Eye (tissue), 1 donor: ENCODE results near the gene RBM38.
A peak's percentile ranks its signal among the peaks of the same experiment; 100 is the strongest.

Source experiments
- DNase-seq: peaks from one replicate; pipeline ENCODE4 v3.0.0-alpha.2; 2015

Gene RBM38

GRCh38 chr20:57374931-57375651 lies 16.1 kb upstream of the RBM38 start:
- no peak for DNase-seq

GRCh38 chr20:57375652-57376230 lies 15.5 kb upstream of the RBM38 start:
- no peak for DNase-seq

GRCh38 chr20:57377350-57377749 lies 13.8 kb upstream of the RBM38 start:
- DNase-seq: no peak

- DNase-seq: no peak
These were observed 13.1 kb upstream of the RBM38 start for GRCh38 chr20:57378107-57378506.

- DNase-seq: no peak
These were observed 12.4 kb upstream of the RBM38 start for GRCh38 chr20:57378646-57379262.

GRCh38 chr20:57379263-57379647 lies 11.9 kb upstream of the RBM38 start:
- no peak for DNase-seq

- DNase-seq: no peak
These were observed 11.0 kb upstream of the RBM38 start for GRCh38 chr20:57380081-57380750.

GRCh38 chr20:57381596-57382503 lies 9.3 kb upstream of the RBM38 start:
- peak; percentile 92 for DNase-seq

- DNase-seq: no peak
These were observed 8.7 kb upstream of the RBM38 start for GRCh38 chr20:57382516-57382915.

- DNase-seq: no peak
These were observed 7.5 kb upstream of the RBM38 start for GRCh38 chr20:57383447-57384347.

- DNase-seq: no peak
These were observed 6.7 kb upstream of the RBM38 start for GRCh38 chr20:57384486-57384885.

GRCh38 chr20:57384953-57385761 lies 6.0 kb upstream of the RBM38 start:
- no peak for DNase-seq

GRCh38 chr20:57385940-57386339 lies 5.3 kb upstream of the RBM38 start:
- DNase-seq: no peak

- DNase-seq: no peak
These were observed 4.4 kb upstream of the RBM38 start for GRCh38 chr20:57386762-57387161.

- no peak for DNase-seq
These were observed 3.7 kb upstream of the RBM38 start for GRCh38 chr20:57387463-57387862.

- DNase-seq: no peak
These were observed 3.2 kb upstream of the RBM38 start for GRCh38 chr20:57387945-57388371.

GRCh38 chr20:57388953-57389694 lies 2.1 kb upstream of the RBM38 start:
- DNase-seq: peak; percentile 74

- peak; percentile 58 for DNase-seq
These were observed 1.2 kb upstream of the RBM38 start for GRCh38 chr20:57389695-57390603.
